Adipose tissue (tissue), 3 donors: Measurements from ENCODE around the gene ARV1. TPM values are rescaled to one million over a fixed set of nuclear protein-coding genes. Genes with fewer than 3 reads are reported as not detected.
"Not testable (repeated sequence)": the region's sequence is repeated elsewhere in the genome, so short reads cannot be mapped to it uniquely, and the experiment has no call there.

Source experiments
- H3K27ac ChIP-seq: one replicate; pipeline ENCODE4 v1.5.1; 2013; ENCODE audit warnings: low read depth, low read length
- WGBS, 3 donors: extraction: QIAGEN DNeasy Blood & Tissue Kit; methylation state at CpG; one replicate each; pipeline ENCODE4 v1.1.7; 2013; 5-methylcytosine and 5-hydroxymethylcytosine counted together
- polyA plus RNA-seq, 3 donors: library from polyadenylated mRNA; stranded (reverse); fragments of 200-250 nt; gene quantifications; one replicate each; pipeline ENCODE4 v1.2.3, GENCODE V29; 2013
- donor health status: healthy with polysubstance abuse.
- donor health status: Bipolar disorder and iron deficiency.
- donor health status: healthy.

Gene ARV1
- polyA plus RNA-seq, 3 donors: 13.3 to 15.2 (median 13.5) TPM

DNA sequence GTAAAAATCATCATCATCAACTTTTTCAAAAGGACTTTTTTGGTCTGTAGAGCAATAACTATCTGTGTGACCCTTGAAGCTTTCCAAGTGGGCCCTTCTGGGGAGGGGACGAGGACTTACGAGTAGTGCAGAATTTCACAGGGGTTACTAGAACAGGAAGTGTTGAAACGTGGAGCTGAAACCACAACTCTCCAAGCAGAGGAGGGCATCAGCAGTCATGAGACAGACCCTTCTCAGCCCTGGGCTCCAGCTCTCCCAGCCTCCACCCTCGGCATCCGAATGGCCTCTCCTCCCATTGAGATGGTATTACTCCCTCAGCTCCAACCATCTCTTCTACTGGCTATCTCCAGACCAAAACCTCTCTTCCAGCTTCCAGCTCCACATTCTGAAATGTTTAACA, 57.5 kb downstream of the ARV1 start:
- H3K27ac ChIP-seq: no peak overlapping the region
- WGBS, 3 donors: 34 to 85% (median 35%) methylated on average over 5 of the region's 5 CpGs

DNA sequence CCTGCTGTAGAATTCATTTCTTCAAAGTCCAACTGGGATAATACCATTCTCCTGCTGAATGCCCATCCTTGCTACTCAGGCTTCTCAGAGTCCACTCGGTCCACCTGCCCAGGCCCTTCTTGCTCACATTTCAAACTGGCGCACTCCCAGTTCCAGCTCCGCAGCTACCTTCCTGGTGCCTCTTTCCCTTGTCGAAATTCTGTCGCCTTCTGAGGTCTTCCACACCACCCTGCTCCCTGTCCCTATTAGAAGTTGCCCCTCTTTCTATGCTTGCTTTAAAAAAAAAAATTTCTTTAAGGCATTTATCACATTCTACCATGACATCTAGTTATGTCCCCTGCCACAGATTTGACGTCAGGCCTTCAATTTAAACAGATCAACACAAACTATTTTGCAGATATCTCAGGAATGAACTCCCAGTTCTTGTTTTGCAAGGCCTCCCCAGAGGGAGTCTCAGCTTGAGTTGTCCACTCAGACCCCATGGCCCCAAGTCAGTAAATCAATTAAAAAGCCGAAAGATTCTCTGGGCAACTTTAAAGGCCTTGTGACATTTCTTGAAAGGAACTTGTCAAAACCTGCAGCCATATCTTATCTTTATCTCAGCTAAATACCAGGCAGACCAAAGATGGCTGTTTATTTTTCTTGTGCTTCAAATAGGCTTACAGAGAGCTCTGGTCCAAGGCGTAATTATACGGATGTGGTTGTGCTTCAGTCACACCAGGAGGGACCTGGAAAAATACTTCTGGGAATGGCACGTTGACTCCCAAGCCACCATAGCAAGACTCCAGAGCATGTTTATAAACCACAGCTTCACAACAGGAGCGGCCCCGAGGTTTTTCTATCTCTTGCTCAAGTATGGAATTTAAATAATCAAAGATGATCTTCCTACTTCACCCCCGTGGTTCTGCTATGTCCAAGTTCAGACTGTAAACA, 59.0 kb downstream of the ARV1 start:
- WGBS, 3 donors: 79 to 84% (median 84%) methylated on average over 13 of the region's 13 CpGs

DNA sequence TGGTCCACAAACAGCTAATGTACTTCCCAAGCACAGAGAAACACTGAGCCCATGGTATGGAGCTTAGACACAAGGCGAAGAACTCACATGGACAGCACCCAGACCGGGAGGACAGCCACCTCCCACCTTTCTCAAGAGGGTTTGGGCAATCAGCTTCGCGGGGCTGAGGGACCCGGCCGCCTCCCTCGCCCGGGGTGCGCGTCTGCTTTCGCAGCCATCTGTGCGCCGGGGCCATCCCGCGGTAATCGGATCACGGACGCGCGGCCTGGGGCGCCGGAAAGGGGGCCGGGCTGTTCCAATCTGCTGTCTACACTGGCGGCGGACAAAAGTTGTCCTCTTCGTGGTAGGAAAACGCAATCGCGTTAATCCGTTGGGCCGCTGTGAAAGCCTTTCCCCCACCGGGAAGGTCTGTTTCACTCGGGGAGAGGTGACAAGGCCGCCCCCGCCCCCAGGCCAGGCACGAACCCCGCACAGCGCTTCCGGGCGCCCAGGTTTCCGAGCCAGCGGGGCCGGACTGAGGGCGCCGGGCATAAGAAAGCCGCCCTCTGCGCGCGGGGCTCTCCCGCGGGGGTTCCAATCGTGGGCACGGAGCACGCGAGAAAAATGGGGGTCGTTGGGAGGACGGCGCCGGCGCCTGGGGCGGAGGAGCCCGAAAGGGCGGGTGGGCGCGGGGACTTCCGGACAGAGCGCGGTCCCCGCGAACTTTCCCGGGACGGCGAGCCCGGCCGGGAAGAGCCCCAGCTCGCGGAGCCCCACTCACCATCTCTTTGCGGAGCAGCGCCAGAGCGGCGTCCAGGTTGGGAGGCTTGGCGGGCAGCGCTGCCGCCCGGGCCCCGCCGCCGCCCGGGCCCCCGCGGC, 60.5 kb downstream of the ARV1 start:
- 0 to 1% (median 1%) methylated on average over 83 to 91 of the region's 91 CpGs for WGBS, 3 donors
- H3K27ac ChIP-seq: no peak overlapping the region

More for the DNA sequence above, 59.0 kb downstream of the ARV1 start:
- no peak overlapping the region for H3K27ac ChIP-seq

DNA sequence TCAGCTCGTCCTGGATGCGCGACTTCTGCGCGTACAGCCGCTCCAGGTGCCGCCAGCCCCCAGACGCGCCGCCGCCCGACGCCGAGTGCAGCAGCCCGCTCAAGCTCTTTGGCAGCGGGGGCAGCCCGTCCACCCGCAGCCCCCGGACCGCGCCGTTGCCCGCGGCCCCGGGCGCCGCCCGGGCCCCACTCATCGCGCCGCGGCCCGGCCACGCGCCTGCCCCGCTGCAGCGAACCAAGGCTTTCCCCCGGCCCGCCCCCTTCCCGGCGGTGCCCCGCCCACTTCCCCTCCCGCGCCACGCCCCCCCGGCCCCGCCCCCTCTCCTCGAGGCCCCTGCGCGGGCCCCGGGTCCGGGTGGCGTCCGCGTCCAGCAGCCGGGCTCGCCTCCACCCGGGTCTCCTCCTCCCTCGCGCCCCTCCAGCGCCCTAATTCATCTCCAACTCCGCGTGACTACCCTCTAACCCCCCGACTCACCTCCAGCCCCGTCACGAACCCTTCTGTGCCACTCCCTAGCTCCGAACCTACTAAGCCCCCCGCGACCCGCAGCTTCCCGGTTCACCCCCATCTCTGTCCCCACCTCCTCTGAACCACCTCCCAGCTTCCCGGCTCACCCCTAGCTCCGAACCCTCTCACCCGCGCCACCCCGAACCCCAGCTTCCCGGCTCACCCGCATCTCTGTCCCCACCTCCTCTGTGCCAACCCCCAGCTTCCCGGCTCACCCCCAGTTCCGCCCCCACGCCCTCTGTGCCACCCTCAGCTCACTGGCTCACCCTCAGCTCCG, 61.3 kb downstream of the ARV1 start, which contains the start of gene FAM89A:
FAM89A (minus strand) TSS at position 236 of the 781 bp plus-strand sequence; CDS start at position 193, 43 bp downstream.
- whole genome bisulfite sequencing, 3 donors: 1 to 2% (median 1%) methylated on average over 42 to 81 of the region's 82 CpGs
- no peak within 1 kb of the TSS for H3K27ac ChIP-seq

DNA sequence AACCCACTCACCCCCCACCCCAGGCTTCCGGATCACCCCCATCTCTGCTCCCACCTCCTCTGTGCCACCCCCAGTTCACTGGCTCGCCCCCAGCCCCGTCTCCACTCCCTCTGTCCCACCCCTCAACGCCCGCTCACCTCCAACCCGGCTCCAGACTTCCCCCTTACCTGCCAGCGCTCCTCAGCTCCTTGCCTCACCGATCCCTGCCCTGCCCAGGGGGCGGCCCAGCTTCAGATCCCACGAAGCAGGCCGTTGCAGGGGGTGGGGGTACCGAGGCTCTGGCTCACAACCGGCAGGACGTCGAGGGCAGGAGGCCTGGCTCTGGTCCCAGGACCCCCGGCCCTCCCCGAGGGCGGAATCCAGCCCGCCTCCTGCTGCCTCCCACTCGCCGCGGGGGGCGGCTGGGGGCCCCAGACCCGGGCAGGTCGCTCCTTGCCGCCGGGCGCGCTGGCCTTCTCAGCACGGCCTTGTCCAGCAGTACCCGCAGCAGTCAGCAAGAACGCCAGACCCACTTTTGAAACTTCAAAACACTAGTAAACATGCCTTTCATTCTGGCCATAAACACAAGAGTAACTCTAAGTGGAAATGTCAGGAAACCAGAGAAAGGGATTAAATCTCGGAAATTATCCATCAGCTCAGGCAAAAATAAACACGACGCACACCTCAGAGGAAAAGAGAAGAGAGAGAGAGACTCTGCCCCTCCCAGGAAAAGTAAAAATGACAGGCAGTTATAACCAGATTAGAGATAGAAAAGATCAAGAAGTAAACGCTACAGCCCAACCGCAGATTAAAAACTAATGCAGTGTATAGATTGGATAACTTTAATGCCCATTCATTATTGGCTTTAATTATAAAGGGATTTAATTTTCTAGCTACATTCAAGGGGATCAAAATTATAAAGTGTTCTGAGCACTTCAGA, 62.2 kb downstream of the ARV1 start:
- no peak overlapping the region for H3K27ac ChIP-seq

DNA sequence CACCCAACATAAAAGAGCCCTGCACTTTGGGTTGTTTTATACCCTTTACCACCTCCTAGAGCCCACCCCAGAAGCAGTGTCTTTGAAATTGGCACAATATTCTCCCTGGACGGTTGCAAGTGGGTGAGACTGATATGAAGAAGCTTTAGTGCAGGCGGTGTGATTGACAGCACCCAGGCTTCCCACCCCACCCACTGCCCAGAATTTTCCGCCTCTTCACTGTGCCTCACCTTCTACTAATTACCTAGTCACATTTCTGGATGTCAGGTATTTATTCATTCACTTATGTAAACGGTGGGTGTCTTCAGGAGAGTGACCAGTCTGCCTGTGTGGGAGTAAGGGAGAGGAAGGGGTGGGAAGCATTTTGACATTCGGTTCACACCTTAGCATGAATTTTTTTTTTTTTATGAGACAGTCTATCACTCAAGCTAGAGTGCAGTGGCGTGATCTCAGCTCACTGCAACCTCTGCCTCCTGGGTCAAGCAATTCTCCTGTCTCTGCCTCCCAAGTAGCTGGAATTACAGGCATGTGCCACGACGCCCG, 62.9 kb downstream of the ARV1 start:
- 74 to 83% (median 81%) methylated on average over 9 of the region's 9 CpGs for WGBS, 3 donors
- no peak overlapping the region for H3K27ac ChIP-seq

More for the DNA sequence above, 62.2 kb downstream of the ARV1 start:
- WGBS, 3 donors: 5 to 11% (median 7%) methylated on average over 37 of the region's 37 CpGs

DNA sequence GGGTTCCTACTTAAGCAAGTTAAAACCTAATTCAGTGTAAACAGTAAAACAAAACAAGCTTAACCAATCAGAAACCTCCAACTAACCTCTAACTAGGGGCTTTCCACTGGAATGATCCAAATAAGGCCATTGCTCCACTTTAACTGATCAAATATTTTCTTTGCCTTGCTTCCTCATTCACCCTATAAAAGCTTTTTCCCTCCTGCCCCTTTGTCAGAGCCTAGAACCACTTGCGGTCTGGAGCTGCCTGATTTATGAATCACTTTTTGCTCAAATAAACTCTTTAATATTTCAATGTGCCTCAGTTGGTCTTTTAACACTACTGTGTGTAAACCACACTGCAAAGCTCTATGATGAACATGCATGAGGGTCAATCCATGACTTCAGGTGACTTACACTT, 65.7 kb downstream of the ARV1 start:
- H3K27ac ChIP-seq: no peak overlapping the region
- WGBS, 3 donors: 91 to 97% (median 95%) methylated on average over 1 of the region's 1 CpG

DNA sequence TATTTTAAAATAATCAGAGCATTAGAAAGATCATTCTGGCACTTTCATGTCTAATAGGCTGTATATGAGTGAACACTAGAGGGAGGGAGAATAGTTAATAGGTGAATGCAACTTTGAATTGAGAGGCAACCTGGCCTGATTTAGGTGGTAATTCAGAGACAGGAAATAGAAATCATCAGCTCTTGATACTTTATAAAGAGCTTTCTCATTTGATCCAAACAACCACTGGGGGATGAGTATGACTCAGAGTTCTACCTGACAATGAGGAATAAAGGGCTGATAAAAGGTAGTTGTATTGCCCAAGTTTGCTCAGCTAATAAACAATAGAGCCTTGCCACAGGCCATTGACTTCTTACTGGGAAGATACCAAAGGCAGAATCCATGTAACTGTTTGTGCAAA, 66.4 kb downstream of the ARV1 start:
- no peak overlapping the region for H3K27ac ChIP-seq

DNA sequence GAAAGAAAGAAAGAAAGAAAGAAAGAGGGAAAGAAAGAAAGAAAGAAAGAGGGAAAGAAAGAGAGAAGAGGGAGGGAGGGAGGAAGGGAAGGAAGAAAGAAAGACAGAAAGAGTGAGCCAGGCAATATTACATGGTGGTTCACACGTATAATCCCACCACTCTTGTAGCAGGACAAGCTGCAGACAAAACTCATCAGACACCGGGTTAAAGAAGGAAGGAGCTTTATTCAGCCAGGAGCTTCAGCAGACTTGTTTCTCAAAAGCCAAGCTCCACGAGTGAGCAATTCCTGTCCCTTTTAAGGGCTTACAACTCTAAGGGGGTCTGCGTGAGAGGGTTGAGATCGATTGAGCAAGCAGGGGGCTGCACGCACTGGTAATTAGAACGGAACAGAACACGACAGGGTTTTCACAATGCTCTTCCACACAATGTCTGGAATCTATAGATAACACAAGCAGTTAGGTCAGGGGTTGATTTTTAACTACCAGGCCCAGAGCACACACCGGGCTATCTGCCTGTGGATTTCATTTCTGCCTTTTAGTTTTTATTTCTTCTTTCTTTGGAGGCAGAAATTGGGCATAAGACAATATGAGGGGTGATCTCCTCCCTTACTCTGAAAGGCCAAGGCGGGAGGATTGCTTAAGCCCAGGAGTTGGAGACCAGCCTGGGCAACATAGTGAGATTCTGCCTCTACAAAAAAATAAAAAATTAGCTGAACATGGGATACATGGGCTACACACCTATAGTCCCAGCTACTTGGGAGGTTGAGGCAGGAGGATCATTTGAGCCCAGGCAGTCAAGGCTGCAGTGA, 67.2 kb downstream of the ARV1 start:
- not testable (repeated sequence) for H3K27ac ChIP-seq
- WGBS, 3 donors: 79 to 90% (median 89%) methylated on average over 10 of the region's 10 CpGs

DNA sequence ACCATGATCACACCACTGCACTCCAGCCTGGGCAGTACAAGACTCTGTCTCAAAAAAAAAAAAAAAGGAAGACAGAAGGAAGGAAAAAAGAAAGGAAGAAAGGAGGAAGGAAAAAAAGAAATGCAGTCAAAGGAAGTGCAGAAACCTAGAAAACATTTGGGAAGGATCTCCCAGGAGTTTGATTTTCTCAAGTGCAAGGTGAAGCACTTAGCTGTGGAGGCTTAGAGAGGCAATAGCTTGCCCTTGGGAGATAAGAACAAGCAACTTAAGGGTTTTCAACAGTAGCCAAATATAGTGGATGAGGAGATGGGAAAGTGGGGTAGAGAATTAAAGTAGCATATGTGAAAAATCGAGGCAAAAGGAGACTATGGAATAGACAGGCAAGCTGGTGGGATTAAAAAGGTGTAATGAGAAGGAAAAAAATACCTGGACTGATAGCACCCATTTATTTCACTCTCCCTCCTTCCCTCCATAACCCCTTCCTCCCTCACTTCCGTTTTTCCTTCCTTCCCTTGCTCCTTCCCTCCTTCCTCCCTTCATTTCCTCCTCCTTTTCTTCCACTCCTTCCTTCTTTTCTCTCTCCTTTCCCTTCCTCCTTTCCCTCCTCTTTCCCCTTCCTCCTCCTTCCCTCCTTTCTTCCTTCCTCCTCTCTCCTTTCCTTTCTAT, 68.0 kb downstream of the ARV1 start:
- H3K27ac ChIP-seq: no peak overlapping the region
- 70 to 75% (median 73%) methylated on average over 2 of the region's 2 CpGs for WGBS, 3 donors

DNA sequence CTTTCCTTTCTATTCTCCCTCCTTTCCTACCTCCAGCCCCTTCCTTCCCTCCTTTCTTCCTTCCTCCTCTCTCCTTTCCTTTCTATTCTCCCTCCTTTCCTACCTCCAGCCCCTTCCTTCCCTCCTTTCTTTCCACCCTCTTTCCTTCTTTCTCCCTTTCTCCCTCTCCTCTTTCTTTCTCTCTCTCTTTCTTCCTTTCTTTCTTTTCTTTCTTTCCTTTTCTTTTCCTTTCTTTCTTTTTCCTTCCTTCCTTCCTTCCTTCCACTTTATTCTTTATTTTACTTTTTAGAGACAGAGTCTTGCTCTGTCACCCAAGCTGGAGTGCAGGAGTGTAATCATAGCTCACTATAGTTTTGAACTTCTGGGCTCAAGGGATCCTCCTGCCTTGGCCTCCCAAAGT, 68.6 kb downstream of the ARV1 start:
- not testable (repeated sequence) for H3K27ac ChIP-seq

DNA sequence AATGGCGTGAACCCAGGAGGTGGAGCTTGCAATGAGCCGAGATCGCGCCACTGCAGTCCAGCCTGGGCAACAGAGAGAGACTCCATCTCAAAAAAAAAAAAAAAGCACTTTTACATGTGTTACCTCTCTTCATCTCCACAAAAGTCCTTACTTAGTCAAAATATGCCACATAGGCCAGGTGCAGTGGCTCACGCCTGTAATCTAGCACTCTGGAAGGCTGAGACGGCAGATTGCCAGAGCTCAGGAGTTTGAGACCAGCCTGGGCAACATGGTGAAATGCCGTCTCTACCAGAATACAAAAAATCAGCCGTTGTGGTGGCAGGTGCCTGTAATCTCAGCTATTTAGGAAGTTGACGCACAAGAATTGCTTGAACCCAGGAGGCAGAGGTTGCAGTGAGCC, 69.5 kb downstream of the ARV1 start:
- not testable (repeated sequence) for H3K27ac ChIP-seq
- 71 to 84% (median 83%) methylated on average over 9 of the region's 9 CpGs for WGBS, 3 donors

DNA sequence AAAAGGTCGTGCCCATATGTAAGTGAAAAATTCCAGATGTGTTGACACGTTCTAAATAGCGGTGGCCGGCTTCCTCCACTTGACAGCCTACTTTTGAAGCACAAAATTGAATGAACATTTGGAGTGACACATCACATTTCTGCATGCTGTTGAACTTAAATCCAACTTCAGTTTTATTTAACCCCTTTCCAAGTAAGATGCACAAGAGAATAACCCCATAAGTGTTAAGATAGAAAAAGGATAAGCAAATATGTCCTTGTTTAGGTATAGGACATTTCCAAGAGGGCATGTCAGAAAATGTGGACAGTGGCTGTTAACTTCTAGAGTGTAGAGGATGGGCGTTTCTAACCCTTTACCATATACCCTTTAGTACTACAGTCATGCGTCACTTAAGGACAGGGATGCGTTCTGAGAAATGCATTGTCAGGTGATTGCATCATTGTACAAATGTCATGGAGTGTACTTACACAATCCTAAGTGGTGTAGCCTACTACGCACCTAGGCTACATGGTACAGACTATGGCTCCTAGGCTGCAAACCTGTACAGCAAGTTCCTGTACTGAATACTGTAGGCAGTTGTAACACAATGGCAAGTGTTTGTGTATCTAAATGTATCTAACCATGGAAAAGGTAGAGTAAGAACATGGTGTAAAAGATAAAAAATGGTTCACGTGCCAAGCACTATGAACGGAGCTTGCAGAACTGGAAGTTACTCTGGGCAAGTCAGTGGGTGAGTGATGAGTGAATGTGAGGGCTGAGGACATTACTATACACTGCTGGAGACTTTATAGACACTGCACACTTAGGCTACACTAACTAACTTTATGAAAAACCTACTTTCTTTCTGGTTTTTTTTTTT, 70.5 kb downstream of the ARV1 start:
- WGBS, 3 donors: 51 to 66% (median 58%) methylated on average over 10 of the region's 10 CpGs
- no peak overlapping the region for H3K27ac ChIP-seq
